ENCODE results near the gene EAPP.
"Not testable (repeated sequence)": the region's sequence is repeated elsewhere in the genome, so short reads cannot be mapped to it uniquely, and the experiment has no call there.

EAPP gene

GRCh38 chr14:34539407-34540180 lies at the start of gene EAPP:
TSS of gene EAPP (minus strand) at chr14:34539701. CDS start at chr14:34539628, 73 bp downstream.
- peak; percentile 87 to 88 for DNase-seq (ENCODE audit: low read depth in 2 of 2)

- DNase-seq (ENCODE audit: low read depth in 2 of 2) = no peak
These were observed 44.0 kb upstream of the EAPP start for GRCh38 chr14:34583525-34583924.

GRCh38 chr14:34582117-34582680 lies 42.7 kb upstream of the EAPP start:
- DNase-seq (ENCODE audit: low read depth in 2 of 2) = no peak

- DNase-seq (ENCODE audit: low read depth in 2 of 2) = no peak
These were observed 40.9 kb upstream of the EAPP start for GRCh38 chr14:34580381-34580780.

- no peak for DNase-seq (ENCODE audit: low read depth in 2 of 2)
These were observed 32.3 kb upstream of the EAPP start for GRCh38 chr14:34571771-34572170.

- no peak for DNase-seq (ENCODE audit: low read depth in 2 of 2)
These were observed 30.2 kb upstream of the EAPP start for GRCh38 chr14:34569750-34570149.

GRCh38 chr14:34568803-34569202 lies 29.3 kb upstream of the EAPP start:
- no peak for DNase-seq (ENCODE audit: low read depth in 2 of 2)

GRCh38 chr14:34562776-34563150 lies 23.3 kb upstream of the EAPP start:
- DNase-seq (ENCODE audit: low read depth in 2 of 2) = no peak

- not testable (repeated sequence) for DNase-seq (ENCODE audit: low read depth in 2 of 2)
These were observed 22.7 kb upstream of the EAPP start for GRCh38 chr14:34562037-34562775.

GRCh38 chr14:34556498-34556829 lies 17.0 kb upstream of the EAPP start:
- not testable (repeated sequence) for DNase-seq (ENCODE audit: low read depth in 2 of 2)

GRCh38 chr14:34555583-34556497 lies 16.3 kb upstream of the EAPP start:
- not testable (repeated sequence) for DNase-seq (ENCODE audit: low read depth in 2 of 2)

GRCh38 chr14:34554540-34555250 lies 15.2 kb upstream of the EAPP start:
- no peak for DNase-seq (ENCODE audit: low read depth in 2 of 2)

- DNase-seq (ENCODE audit: low read depth in 2 of 2) = not testable (repeated sequence)
These were observed 9.9 kb upstream of the EAPP start for GRCh38 chr14:34549276-34549966.

- no peak for DNase-seq (ENCODE audit: low read depth in 2 of 2)
These were observed 9.0 kb upstream of the EAPP start for GRCh38 chr14:34548472-34548981.

- not testable (repeated sequence) for DNase-seq (ENCODE audit: low read depth in 2 of 2)
These were observed 7.6 kb upstream of the EAPP start for GRCh38 chr14:34547136-34547520.

- not testable (repeated sequence) for DNase-seq (ENCODE audit: low read depth in 2 of 2)
These were observed 7.0 kb upstream of the EAPP start for GRCh38 chr14:34546272-34547135.

- DNase-seq (ENCODE audit: low read depth in 2 of 2) = not testable (repeated sequence)
These were observed 919 bp upstream of the EAPP start for GRCh38 chr14:34540181-34541059.

- no peak for DNase-seq (ENCODE audit: low read depth in 2 of 2)
These were observed 562 bp downstream of the EAPP start for GRCh38 chr14:34538871-34539406.
